Parathyroid adenoma (tissue), 2 donors: Measurements from ENCODE around the gene TMEM52.
A peak's percentile ranks its signal among the peaks of the same experiment; 100 is the strongest.

Experiments used
- H2AFZ ChIP-seq: fragments of 300-600 bp; sonication (generic); one replicate; pipeline ENCODE4 v1.7.0; 2017; ENCODE audit warnings: antibody characterized with exemption, mild to moderate bottlenecking
- H3K27ac ChIP-seq: fragments of 300-600 bp; sonication (generic); one replicate; pipeline ENCODE4 v1.7.0; 2017
- H3K27me3 ChIP-seq: fragments of 300-600 bp; sonication (generic); one replicate; pipeline ENCODE4 v1.7.0; 2017; ENCODE audit warnings: low read length; ENCODE audit not compliant: control insufficient read depth, insufficient read depth
- H3K36me3 ChIP-seq: fragments of 300-600 bp; sonication (generic); one replicate; pipeline ENCODE4 v1.7.0; 2017; ENCODE audit warnings: low read length; ENCODE audit not compliant: control insufficient read depth, insufficient read depth
- H3K4me1 ChIP-seq: fragments of 300-600 bp; sonication (generic); one replicate; pipeline ENCODE4 v1.7.0; 2017; ENCODE audit warnings: control low read depth
- H3K4me2 ChIP-seq: fragments of 300-600 bp; sonication (generic); one replicate; pipeline ENCODE4 v1.7.0; 2017; ENCODE audit warnings: low read length
- H3K4me3 ChIP-seq: fragments of 300-600 bp; sonication (generic); one replicate; pipeline ENCODE4 v1.7.0; 2017; ENCODE audit warnings: low read depth, low read length
- H3K79me2 ChIP-seq: fragments of 300-600 bp; sonication (generic); one replicate; pipeline ENCODE4 v1.7.0; 2017; ENCODE audit warnings: control low read depth
- H3K9ac ChIP-seq: fragments of 300-600 bp; sonication (generic); one replicate; pipeline ENCODE4 v1.7.0; 2017; ENCODE audit warnings: mild to moderate bottlenecking
- H3K9me3 ChIP-seq: fragments of 300-600 bp; sonication (generic); one replicate; pipeline ENCODE4 v1.7.0; 2017; ENCODE audit warnings: low read length; ENCODE audit not compliant: control insufficient read depth
- CTCF ChIP-seq: fragments of 300-600 bp; sonication (generic); IDR thresholded peaks from one replicate; pipeline ENCODE4 v1.7.0; 2017; ENCODE audit warnings: antibody characterized with exemption, mild to moderate bottlenecking
- donor health status: primary hyperparathyroidism.

The TMEM52 gene

GRCh38 chr1:1918901-1919303 lies at the start of gene TMEM52:
TMEM52 (minus strand) TSS chr1:1919279; CDS start chr1:1919265, 14 bp downstream.
- Histone ChIP-seq H3K27me3 (no peaks in the 10 kb centered on the region), H3K9ac (no peak within 1 kb of the TSS), H3K27ac (no peak within 1 kb of the TSS)

DNA sequence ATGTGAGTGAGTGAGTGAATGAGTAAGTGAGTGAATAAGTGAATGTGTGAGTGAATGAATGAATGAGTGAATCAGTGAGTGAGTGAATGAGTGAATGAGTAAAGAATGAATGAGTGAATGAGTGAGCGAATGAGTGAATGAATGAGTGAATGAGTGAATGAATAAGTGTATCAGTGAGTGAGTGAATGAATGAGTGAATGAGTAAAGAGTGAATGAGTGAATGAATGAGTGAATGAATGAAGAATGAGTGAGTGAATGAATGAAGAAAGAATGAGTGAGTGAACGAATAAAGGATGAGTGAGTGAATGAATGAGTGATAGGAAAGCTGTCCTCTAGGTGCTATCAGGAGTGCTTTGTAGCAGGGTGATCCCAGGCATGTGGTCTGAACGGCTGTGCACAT lies 48.8 kb upstream of the TMEM52 start:
- H3K9ac ChIP-seq: no peak overlapping the region
- no peaks in the 10 kb centered on the region for H3K9me3 ChIP-seq
- TF ChIP-seq CTCF: no peak
- H3K27me3 ChIP-seq: peaks cover 8% of the 10 kb centered on the region
- no peaks in the 10 kb centered on the region for H3K4me1 ChIP-seq
- H3K79me2 ChIP-seq: no peaks in the 10 kb centered on the region
- no peaks in the 10 kb centered on the region for H3K36me3 ChIP-seq
- H3K27ac ChIP-seq: no peak overlapping the region
- no peak overlapping the region for H2AFZ ChIP-seq
- no peak overlapping the region for H3K4me3 ChIP-seq
- H3K4me2 ChIP-seq: no peak overlapping the region

More at GRCh38 chr1:1918901-1919303, at the start of gene TMEM52:
- no peak for TF ChIP-seq CTCF
- Histone ChIP-seq H3K4me1 (no peaks in the 10 kb centered on the region), H3K79me2 (no peaks in the 10 kb centered on the region), H2AFZ (peak within 1 kb of the TSS; percentile 75), H3K4me3 (peak within 1 kb of the TSS; percentile 50), H3K36me3 (no peaks in the 10 kb centered on the region), H3K9me3 (no peaks in the 10 kb centered on the region), H3K4me2 (peak within 1 kb of the TSS; percentile 70)

GRCh38 chr1:1967151-1967550 lies 48.1 kb upstream of the TMEM52 start:
- no peak for TF ChIP-seq CTCF
- H3K9ac ChIP-seq: no peak overlapping the region
- H3K4me1 ChIP-seq: no peaks in the 10 kb centered on the region
- H3K4me2 ChIP-seq: no peak overlapping the region
- H3K36me3 ChIP-seq: no peaks in the 10 kb centered on the region
- no peaks in the 10 kb centered on the region for H3K9me3 ChIP-seq
- peaks cover 8% of the 10 kb centered on the region for H3K27me3 ChIP-seq
- no peak overlapping the region for H3K4me3 ChIP-seq
- H2AFZ ChIP-seq: no peak overlapping the region
- H3K27ac ChIP-seq: no peak overlapping the region
- H3K79me2 ChIP-seq: no peaks in the 10 kb centered on the region

DNA sequence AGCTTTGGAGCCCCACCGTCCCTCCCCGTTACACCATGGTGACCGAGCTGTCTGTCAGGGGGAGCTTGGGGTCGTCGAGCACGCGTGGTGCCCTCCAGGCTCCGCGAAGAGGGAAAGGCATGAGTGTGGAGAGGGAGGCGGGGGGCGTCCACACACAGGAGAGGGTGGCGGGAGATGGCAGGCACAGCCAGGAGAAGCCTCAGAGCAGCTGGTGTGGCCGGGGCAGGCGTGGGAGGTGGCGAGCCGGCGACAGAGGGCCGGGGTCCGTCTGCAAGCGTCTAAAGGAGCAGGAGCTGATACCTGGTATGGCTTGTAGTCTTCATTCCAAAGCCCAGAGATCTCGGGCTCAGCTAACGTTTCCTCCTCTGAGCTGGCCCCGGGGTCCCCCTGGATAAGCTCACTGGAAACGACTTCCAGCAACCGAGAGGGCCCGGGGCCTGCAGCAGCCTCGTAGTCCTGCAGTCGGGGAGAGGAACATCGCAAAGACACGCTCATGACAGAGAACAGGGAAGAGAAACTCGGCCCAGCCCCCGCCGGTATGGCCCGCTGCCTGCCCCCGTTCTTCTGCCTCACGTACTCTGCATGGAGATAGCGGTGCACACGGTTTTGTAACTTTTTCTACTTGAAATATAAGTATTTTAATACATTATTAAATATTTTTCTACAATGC lies 47.1 kb upstream of the TMEM52 start:
- no peak for TF ChIP-seq CTCF
- no peak overlapping the region for H3K4me3 ChIP-seq
- H3K4me1 ChIP-seq: no peaks in the 10 kb centered on the region
- no peak overlapping the region for H3K9ac ChIP-seq
- no peaks in the 10 kb centered on the region for H3K79me2 ChIP-seq
- H2AFZ ChIP-seq: no peak overlapping the region
- H3K9me3 ChIP-seq: no peaks in the 10 kb centered on the region
- H3K27me3 ChIP-seq: peaks cover 8% of the 10 kb centered on the region
- no peak overlapping the region for H3K4me2 ChIP-seq
- H3K36me3 ChIP-seq: no peaks in the 10 kb centered on the region
- H3K27ac ChIP-seq: no peak overlapping the region

DNA sequence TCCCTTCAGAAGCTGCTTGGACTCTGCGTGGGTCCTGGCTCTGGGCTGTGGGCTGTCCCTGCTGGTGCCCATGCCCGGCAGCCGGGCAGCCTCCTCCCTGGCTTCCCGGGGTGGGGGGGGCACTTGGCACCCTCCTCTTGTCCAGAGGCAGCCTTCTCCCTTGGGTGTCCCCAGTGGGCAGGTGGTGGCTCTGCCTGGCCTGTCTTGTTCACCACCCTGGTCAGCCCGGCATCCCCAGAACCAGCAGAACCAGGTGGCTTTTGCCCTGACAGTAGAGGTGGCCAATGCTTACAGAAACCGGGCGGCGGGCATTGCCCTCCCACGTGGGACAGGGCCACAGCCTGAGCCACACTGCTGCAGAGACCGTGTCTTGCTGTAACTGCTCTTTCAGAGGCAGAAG lies 46.5 kb upstream of the TMEM52 start:
- no peaks in the 10 kb centered on the region for H3K4me1 ChIP-seq
- no peaks in the 10 kb centered on the region for H3K9me3 ChIP-seq
- H3K27ac ChIP-seq: no peak overlapping the region
- H3K4me2 ChIP-seq: no peak overlapping the region
- TF ChIP-seq CTCF: no peak
- H3K36me3 ChIP-seq: no peaks in the 10 kb centered on the region
- H3K9ac ChIP-seq: no peak overlapping the region
- no peak overlapping the region for H2AFZ ChIP-seq
- no peak overlapping the region for H3K4me3 ChIP-seq
- no peaks in the 10 kb centered on the region for H3K79me2 ChIP-seq
- peaks cover 8% of the 10 kb centered on the region for H3K27me3 ChIP-seq
